OCI-LY7 (cell line): ENCODE data around the gene CFB.

Experiments used
- EZH2phosphoT487 ChIP-seq: fragments of 200-600 bp; sonication (generic); IDR thresholded peaks from 2 replicates; pipeline ENCODE4 v1.6.1; 2018; ENCODE audit warnings: low read depth, borderline replicate concordance, mild to moderate bottlenecking, mixed run types, antibody characterized with exemption, low read length, moderate library complexity, mixed read lengths
- TF ChIP-seq, protein P1 (sequence below): fragments of 200-600 bp; sonication (generic); conservative IDR thresholded peaks from 2 replicates; pipeline ENCODE4 v1.5.1; 2014; ENCODE audit warnings: mild to moderate bottlenecking, antibody characterized with exemption, low read length, moderate library complexity, mixed read lengths

DNA sequence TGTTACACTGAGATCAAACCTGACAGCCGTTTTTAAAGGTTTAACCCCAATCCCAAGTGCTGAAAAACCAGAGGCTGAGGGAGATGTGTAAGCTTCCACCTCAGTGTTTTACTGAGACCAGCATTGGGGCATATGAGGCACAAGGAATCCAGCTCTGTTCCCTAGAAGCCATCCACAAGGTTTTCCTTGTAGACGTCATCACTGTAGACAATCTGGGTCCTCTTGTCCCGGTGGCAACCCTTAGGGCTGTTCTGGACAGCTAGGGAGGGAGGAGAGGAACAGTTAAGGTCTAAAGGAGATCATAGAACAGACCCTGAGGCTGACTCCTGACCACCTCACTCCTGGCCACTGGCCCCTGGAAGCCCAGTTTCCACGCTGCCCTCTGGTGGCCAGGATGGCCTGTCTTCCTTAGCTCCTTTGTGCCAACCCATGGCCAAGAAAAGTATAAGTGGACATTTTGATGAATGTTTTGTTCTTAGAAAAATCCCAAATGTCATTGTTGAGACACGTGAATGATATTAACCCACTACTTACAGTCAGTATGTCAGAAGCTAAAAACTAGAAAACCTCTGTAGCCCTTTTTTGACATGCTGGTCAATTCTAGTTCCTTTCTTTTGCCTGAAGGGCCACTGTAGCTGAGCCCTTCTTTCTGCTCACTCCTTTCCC lies 6.4 kb downstream of the CFB start:
- TF ChIP-seq, protein P1, sequence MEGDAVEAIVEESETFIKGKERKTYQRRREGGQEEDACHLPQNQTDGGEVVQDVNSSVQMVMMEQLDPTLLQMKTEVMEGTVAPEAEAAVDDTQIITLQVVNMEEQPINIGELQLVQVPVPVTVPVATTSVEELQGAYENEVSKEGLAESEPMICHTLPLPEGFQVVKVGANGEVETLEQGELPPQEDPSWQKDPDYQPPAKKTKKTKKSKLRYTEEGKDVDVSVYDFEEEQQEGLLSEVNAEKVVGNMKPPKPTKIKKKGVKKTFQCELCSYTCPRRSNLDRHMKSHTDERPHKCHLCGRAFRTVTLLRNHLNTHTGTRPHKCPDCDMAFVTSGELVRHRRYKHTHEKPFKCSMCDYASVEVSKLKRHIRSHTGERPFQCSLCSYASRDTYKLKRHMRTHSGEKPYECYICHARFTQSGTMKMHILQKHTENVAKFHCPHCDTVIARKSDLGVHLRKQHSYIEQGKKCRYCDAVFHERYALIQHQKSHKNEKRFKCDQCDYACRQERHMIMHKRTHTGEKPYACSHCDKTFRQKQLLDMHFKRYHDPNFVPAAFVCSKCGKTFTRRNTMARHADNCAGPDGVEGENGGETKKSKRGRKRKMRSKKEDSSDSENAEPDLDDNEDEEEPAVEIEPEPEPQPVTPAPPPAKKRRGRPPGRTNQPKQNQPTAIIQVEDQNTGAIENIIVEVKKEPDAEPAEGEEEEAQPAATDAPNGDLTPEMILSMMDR, result peak; percentile 84
- no peak for TF ChIP-seq EZH2phosphoT487
